Stomach (tissue), 4 donors: ENCODE measurements around the gene FAM131B.

Experiments
- CTCF ChIP-seq, 7 experiments: fragments of 450-650 bp in 4 of 7; fragments of 200-600 bp in 3 of 7; sonication (generic) in 3 of 7; IDR thresholded peaks; one replicate each; pipeline ENCODE4 v1.5.1; 2016 to 2019; ENCODE audit warnings: antibody characterized with exemption in 7 of 7, control low read depth in 2 of 7, mild to moderate bottlenecking in 1 of 7
- EP300 ChIP-seq: sonication (generic); formaldehyde crosslinking; IDR thresholded peaks from one replicate; pipeline ENCODE4 v1.6.1; 2017; ENCODE audit warnings: antibody characterized with exemption
- POLR2A ChIP-seq, 4 donors: fragments of 450-650 bp; IDR thresholded peaks; one replicate each; pipeline ENCODE4 v1.6.1; 2016; ENCODE audit warnings: antibody characterized with exemption in 4 of 4, control low read depth in 2 of 4, mild to moderate bottlenecking in 1 of 4, moderate library complexity in 1 of 4

GRCh38 chr7:143399151-143399550 is 36.6 kb upstream of the FAM131B start:
- no peak for TF ChIP-seq POLR2A (IDR thresholded peaks at IDR 0.05)
- TF ChIP-seq EP300: no peak
- no peak for TF ChIP-seq CTCF (IDR thresholded peaks at IDR 0.05)
